GM12878 (cell line): Measurements from ENCODE around the gene PALLD.

Source experiments
- CTCF ChIP-seq, 3 experiments: IDR thresholded peaks in 2 of 3; conservative IDR thresholded peaks in 1 of 3; 2 replicates each; pipeline ENCODE4 v1.5.1; 2011; ENCODE audit warnings: low read depth in 3 of 3, low read length in 3 of 3, mild to moderate bottlenecking in 3 of 3, control low read depth in 2 of 3, moderate library complexity in 2 of 3, inconsistent platforms in 1 of 3, mixed read lengths in 1 of 3; ENCODE audit not compliant: control insufficient read depth in 2 of 3, insufficient read depth in 1 of 3; ENCODE audit errors: extremely low read depth in 1 of 3
- CUX1 ChIP-seq: IDR thresholded peaks from 2 replicates; pipeline ENCODE4 v1.6.1; 2012; ENCODE audit warnings: improper control_type of control experiment, low read depth, low read length; ENCODE audit not compliant: insufficient replicate concordance
- EED ChIP-seq: sonication (generic); IDR thresholded peaks from 2 replicates; pipeline ENCODE4 v1.6.1; 2016; ENCODE audit warnings: antibody characterized with exemption, low read depth
- MYC ChIP-seq: IDR thresholded peaks from 2 replicates; pipeline ENCODE4 v1.6.1; 2011; ENCODE audit warnings: mild to moderate bottlenecking, low read length, moderate library complexity, inconsistent platforms; ENCODE audit not compliant: insufficient read depth, insufficient replicate concordance, insufficient read length, severe bottlenecking
- RCOR1 ChIP-seq: conservative IDR thresholded peaks from 2 replicates; pipeline ENCODE4 v1.6.1; 2012; ENCODE audit warnings: low read depth, low read length, improper control_type of control experiment
- SIX5 ChIP-seq: IDR thresholded peaks from 2 replicates; pipeline ENCODE4 v1.6.1; 2011; ENCODE audit warnings: mild to moderate bottlenecking, low read depth, low read length, moderate library complexity; ENCODE audit not compliant: severe bottlenecking
- SRF ChIP-seq, 2 experiments: IDR thresholded peaks; 2 replicates each; pipeline ENCODE4 v1.6.1; 2011; ENCODE audit warnings: low read depth in 2 of 2, low read length in 2 of 2, mild to moderate bottlenecking in 1 of 2, moderate library complexity in 1 of 2
- TAF1 ChIP-seq: IDR thresholded peaks from 2 replicates; pipeline ENCODE4 v1.6.1; 2011; ENCODE audit warnings: mild to moderate bottlenecking, low read depth, low read length, borderline replicate concordance
- ZNF24 ChIP-seq: fragments of 450-650 bp; IDR thresholded peaks from 2 replicates; pipeline ENCODE4 v1.6.1; 2017; ENCODE audit warnings: antibody characterized with exemption, mild to moderate bottlenecking

GRCh38 chr4:168529257-168529656, 32.4 kb downstream of the PALLD start:
- TF ChIP-seq ZNF24 (no peak), CTCF (IDR thresholded peaks at IDR 0.05 in 2 of 3, conservative IDR thresholded peaks at IDR 0.05 in 1 of 3; ENCODE audit: control insufficient read depth in 2 of 3, extremely low read depth in 1 of 3, insufficient read depth in 1 of 3, low read depth in 3 of 3, low read length in 3 of 3) (no peak), SRF (IDR thresholded peaks at IDR 0.05; ENCODE audit: low read depth in 2 of 2, low read length in 2 of 2) (no peak), RCOR1 (no peak), CUX1 (no peak), EED (no peak), TAF1 (no peak), MYC (no peak), SIX5 (no peak)
